GM13977 (cell line): ENCODE measurements around the gene ZFHX3.

ENCODE experiments used
- DNase-seq: peaks from one replicate; pipeline ENCODE4 v3.0.0; 2012; ENCODE audit warnings: low spot score
- in situ Hi-C: fragments of 300-500 bp; cut with MboI; formaldehyde crosslinking; loops from one replicate; pipeline ENCODE4 v1.12.0; 2022; ENCODE audit warnings: low sequenced_read_pairs, low pct_unique_long_range_greater_than_20kb, mixed read lengths, inconsistent platforms; ENCODE audit not compliant: unreplicated experiment
- TF ChIP-seq, protein P1 (sequence below): IDR thresholded peaks from 2 replicates; pipeline ENCODE4 v1.5.1; 2012; ENCODE audit warnings: mild to moderate bottlenecking, control low read depth; ENCODE audit not compliant: insufficient read depth; ENCODE audit errors: extremely low read depth, missing control alignments

ZFHX3 gene

GRCh38 chr16:73048292-73049080 lies 558 bp upstream of the ZFHX3 start:
- no peak for DNase-seq
- in situ Hi-C loops = no loop called here
- TF ChIP-seq, protein P1, sequence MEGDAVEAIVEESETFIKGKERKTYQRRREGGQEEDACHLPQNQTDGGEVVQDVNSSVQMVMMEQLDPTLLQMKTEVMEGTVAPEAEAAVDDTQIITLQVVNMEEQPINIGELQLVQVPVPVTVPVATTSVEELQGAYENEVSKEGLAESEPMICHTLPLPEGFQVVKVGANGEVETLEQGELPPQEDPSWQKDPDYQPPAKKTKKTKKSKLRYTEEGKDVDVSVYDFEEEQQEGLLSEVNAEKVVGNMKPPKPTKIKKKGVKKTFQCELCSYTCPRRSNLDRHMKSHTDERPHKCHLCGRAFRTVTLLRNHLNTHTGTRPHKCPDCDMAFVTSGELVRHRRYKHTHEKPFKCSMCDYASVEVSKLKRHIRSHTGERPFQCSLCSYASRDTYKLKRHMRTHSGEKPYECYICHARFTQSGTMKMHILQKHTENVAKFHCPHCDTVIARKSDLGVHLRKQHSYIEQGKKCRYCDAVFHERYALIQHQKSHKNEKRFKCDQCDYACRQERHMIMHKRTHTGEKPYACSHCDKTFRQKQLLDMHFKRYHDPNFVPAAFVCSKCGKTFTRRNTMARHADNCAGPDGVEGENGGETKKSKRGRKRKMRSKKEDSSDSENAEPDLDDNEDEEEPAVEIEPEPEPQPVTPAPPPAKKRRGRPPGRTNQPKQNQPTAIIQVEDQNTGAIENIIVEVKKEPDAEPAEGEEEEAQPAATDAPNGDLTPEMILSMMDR = no peak

GRCh38 chr16:73047221-73047535 lies 750 bp downstream of the ZFHX3 start:
- DNase-seq = no peak
- TF ChIP-seq, protein P1 = no peak
- in situ Hi-C loops = no loop called here

DNA sequence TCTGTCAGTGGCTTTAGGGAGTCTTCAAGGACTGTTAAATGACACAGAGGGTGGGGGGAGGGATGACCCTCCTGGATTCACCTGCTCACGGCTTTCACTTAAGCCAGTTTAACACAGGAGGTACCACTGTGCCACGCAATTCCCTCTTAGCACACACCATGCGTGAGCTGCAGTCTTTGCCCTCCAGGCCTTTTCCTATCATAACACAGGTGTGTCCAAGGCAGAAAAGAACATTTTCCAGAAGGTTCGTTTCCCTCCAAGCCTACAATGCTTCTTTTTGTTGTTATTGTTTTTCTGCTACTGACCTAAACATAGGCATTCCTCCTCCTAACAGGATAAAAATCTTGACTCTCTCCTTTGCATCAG lies 1.1 kb downstream of the ZFHX3 start:
- TF ChIP-seq, protein P1 = no peak
- in situ Hi-C loops = no loop called here
- no peak for DNase-seq

DNA sequence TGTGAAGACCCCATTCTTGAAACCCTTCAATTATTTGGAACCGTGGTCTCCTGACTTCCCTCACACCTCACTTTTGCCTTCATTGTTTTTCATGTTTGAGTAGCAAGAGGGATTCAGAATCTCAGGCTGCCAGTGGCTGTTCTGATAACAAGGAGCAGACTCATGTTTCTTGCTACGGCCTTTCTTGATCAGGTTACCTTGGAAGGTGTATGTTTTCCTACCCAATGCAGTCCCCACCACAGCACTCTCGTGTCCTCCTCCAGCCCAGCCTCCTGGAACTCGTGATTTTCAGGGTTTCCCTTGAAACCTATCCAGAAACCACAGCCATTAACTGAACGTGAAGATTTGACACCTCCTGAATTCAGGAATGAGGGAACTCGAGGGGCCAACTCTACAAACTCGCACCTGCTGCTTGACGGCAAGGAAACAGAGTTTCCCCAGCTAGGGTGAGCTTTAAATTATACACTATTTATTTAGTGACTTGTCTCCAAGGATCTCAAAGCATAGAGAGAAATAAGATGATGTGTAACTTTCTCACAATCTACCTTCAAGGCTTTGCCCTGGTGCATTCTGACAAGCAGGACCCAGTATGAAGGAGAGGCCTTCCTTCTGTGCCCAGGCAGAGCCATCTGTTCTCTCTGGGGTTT lies 1.6 kb downstream of the ZFHX3 start:
- in situ Hi-C loops = no loop called here
- DNase-seq = no peak
- TF ChIP-seq, protein P1 = no peak

GRCh38 chr16:73043828-73044467 lies 4.0 kb downstream of the ZFHX3 start:
- in situ Hi-C loops = no loop called here
- TF ChIP-seq, protein P1 = no peak
- DNase-seq = no peak

- in situ Hi-C loops = no loop called here
- no peak for DNase-seq
- TF ChIP-seq, protein P1 = no peak
Observed at GRCh38 chr16:73042807-73043206, 5.1 kb downstream of the ZFHX3 start.
